GM18873 (cell line): ENCODE data around the gene MED23.

Experiments used
- ATAC-seq: cut with Tn5 transposase; IDR thresholded peaks from one replicate; pipeline ENCODE4 v1.9.1; 2021; ENCODE audit warnings: mild to moderate bottlenecking, moderate library complexity, moderate number of reproducible peaks; ENCODE audit not compliant: unreplicated experiment, low FRiP score

The MED23 gene

GRCh38 chr6:131523988-131524673, 103.9 kb downstream of the MED23 start:
- no peak for ATAC-seq
